Mesendoderm (in vitro differentiated cells): Measurements from ENCODE around the gene SNX30.

Source experiments
- DNase-seq: peaks from one replicate; pipeline ENCODE4 v3.0.0; 2013
- H2AK5ac ChIP-seq: 2 replicates; pipeline ENCODE4 v1.6.1; 2013; ENCODE audit warnings: low read length, inconsistent platforms
- H2BK120ac ChIP-seq: 2 replicates; pipeline ENCODE4 v1.6.1; 2013; ENCODE audit warnings: low read depth, mild to moderate bottlenecking, low read length, moderate library complexity, mixed read lengths
- H2BK15ac ChIP-seq: replicated peaks from 2 replicates; pipeline ENCODE4 v1.6.1; 2013; ENCODE audit warnings: low read depth, mild to moderate bottlenecking, moderate library complexity
- H2BK5ac ChIP-seq: 2 replicates; pipeline ENCODE4 v1.6.1; 2013; ENCODE audit warnings: low read length, inconsistent platforms
- H3K18ac ChIP-seq: 2 replicates; pipeline ENCODE4 v1.6.1; 2013; ENCODE audit warnings: mild to moderate bottlenecking, low read length, mixed read lengths
- H3K23ac ChIP-seq: one replicate; pipeline ENCODE4 v1.6.1; 2013; ENCODE audit warnings: low read length
- H3K27ac ChIP-seq: 2 replicates; pipeline ENCODE4 v1.5.1; 2013; ENCODE audit warnings: low read depth, mild to moderate bottlenecking, inconsistent platforms, low read length, moderate library complexity
- H3K27me3 ChIP-seq: 2 replicates; pipeline ENCODE4 v1.6.1; 2013; ENCODE audit warnings: low read length, control low read depth, mild to moderate bottlenecking, inconsistent platforms; ENCODE audit not compliant: insufficient read depth, poor library complexity
- H3K36me3 ChIP-seq: 2 replicates; pipeline ENCODE4 v1.6.1; 2013; ENCODE audit warnings: low read length, inconsistent platforms; ENCODE audit not compliant: control insufficient read depth, insufficient read depth
- H3K4ac ChIP-seq: one replicate; pipeline ENCODE4 v1.6.1; 2013; ENCODE audit warnings: low read depth, mild to moderate bottlenecking, low read length, moderate library complexity
- H3K4me1 ChIP-seq: 2 replicates; pipeline ENCODE4 v1.6.1; 2013; ENCODE audit warnings: low read depth, low read length, inconsistent platforms; ENCODE audit not compliant: control insufficient read depth
- H3K4me2 ChIP-seq: 2 replicates; pipeline ENCODE4 v1.6.1; 2013; ENCODE audit warnings: low read length
- H3K4me3 ChIP-seq: 2 replicates; pipeline ENCODE4 v1.5.1; 2013; ENCODE audit warnings: mild to moderate bottlenecking, low read length
- H3K56ac ChIP-seq: one replicate; pipeline ENCODE4 v1.6.1; 2013; ENCODE audit warnings: low read length
- H3K79me1 ChIP-seq: 2 replicates; pipeline ENCODE4 v1.6.1; 2013; ENCODE audit warnings: low read length, inconsistent platforms
- H3K79me2 ChIP-seq: 2 replicates; pipeline ENCODE4 v1.6.1; 2013; ENCODE audit warnings: mild to moderate bottlenecking, low read length; ENCODE audit not compliant: control insufficient read depth, insufficient read depth
- H3K9ac ChIP-seq: 2 replicates; pipeline ENCODE4 v1.6.1; 2013; ENCODE audit warnings: low read length, inconsistent platforms
- H4K5ac ChIP-seq: one replicate; pipeline ENCODE4 v1.6.1; 2013; ENCODE audit warnings: low read length
- H4K8ac ChIP-seq: one replicate; pipeline ENCODE4 v1.6.1; 2013; ENCODE audit warnings: low read depth, mild to moderate bottlenecking, control low read depth, low read length, moderate library complexity
- WGBS: extraction: QIAGEN DNeasy Blood & Tissue Kit; methylation state at CpG from one replicate; pipeline ENCODE4 v1.1.7; 2013; ENCODE audit warnings: low lambda C conversion rate, missing lambda C conversion rate; ENCODE audit not compliant: insufficient coverage; ENCODE audit errors: extremely low coverage; 5-methylcytosine and 5-hydroxymethylcytosine counted together

Gene SNX30

DNA sequence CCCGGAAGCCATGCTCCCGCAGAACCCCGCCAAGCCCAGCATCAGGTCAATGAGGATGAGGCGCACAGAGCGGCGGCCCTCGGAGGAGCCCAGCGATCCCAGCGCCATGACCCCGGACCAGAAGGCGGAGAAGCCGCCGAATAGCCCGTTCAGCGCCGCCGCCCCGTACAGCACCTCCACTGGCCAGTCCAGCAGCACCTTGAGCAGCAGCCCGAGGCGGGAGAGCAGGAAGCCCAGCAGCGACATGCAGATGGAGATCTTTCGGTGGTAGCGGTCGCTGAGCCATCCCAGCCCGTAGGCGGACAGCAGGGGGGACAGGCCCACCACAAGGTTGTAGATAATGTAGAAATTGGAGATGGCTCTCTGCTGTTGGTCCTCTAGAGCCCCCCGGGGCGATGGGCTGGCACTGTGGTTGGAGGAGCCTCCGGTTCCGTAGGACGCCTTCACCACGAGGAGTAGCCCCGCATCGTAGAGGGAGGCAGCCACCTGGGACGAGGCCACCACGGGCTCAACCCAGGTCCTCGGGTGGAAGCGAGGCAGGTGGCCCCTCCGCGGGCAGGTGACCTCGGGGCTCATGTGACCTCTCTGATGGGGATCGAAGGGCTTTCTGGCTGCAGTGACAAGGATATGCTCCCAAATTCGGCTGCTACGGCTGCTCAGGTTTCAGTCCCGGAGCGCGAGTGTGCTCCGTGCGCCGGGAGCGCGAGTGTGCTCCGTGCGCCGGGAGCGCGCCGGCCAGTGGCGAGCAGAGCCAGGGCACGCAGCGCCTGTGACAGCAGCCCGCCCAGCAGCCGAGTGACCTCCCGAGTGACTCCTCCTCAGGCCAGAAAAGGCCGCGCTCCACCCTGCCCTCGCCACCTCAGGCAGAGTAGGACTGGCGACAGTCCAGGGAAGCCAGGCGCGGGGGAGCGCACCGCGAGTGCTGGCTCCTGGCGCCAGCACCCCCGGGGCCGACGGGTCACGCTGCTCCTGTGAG, 139.8 kb downstream of the SNX30 start, which contains the start of gene SLC46A2:
TSS of gene SLC46A2 (minus strand) at position 771 of the 976 bp plus-strand sequence. CDS start at position 576, 195 bp downstream.
- no peak within 1 kb of the TSS for H3K4me3 ChIP-seq
- H3K18ac ChIP-seq, result no peak within 1 kb of the TSS
- H3K4me1 ChIP-seq, result no peaks in the 10 kb centered on the region
- H3K9ac ChIP-seq, result peak within 1 kb of the TSS; percentile 47
- H3K56ac ChIP-seq, result peak within 1 kb of the TSS; percentile 40
- peak; percentile 16 for DNase-seq
- no peaks in the 10 kb centered on the region for H3K79me2 ChIP-seq
- H4K5ac ChIP-seq, result no peak within 1 kb of the TSS
- no peak within 1 kb of the TSS for H4K8ac ChIP-seq
- no peak within 1 kb of the TSS for H3K23ac ChIP-seq
- no peak within 1 kb of the TSS for H3K4ac ChIP-seq
- no peaks in the 10 kb centered on the region for H3K36me3 ChIP-seq
- no CpG with 5 or more reads among the region's 78 CpGs for WGBS
- H3K27ac ChIP-seq, result no peak within 1 kb of the TSS
- no peak within 1 kb of the TSS for H2AK5ac ChIP-seq
- H2BK15ac ChIP-seq, result no peak within 1 kb of the TSS
- no peak within 1 kb of the TSS for H2BK120ac ChIP-seq
- no peaks in the 10 kb centered on the region for H3K79me1 ChIP-seq
- H3K4me2 ChIP-seq, result peak within 1 kb of the TSS; percentile 75
- H3K27me3 ChIP-seq, result no peaks in the 10 kb centered on the region
- H2BK5ac ChIP-seq, result no peak within 1 kb of the TSS

GRCh38 chr9:112891521-112891920, 141.0 kb downstream of the SNX30 start:
- Histone ChIP-seq H3K27me3 (no peaks in the 10 kb centered on the region), H3K36me3 (no peaks in the 10 kb centered on the region)

DNA sequence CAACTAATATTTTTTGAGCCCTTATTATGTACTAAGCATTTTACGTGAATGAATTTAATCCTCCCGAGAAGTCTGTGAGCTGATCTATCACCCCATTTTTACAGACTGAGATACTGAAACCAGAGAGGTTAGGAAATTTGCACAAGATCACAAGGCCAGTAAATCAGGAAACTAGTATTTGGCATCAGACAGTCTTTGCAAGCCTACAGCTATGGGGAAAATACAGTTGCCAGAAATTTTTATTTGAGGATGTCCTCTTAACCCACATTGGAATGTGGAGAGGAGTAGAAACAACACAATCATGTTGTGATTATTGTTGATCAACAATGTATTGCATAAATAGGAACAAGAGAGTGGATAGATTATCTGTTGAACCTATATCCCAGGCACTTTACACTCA, 142.4 kb downstream of the SNX30 start:
- no peak overlapping the region for H2AK5ac ChIP-seq

More at GRCh38 chr9:112891521-112891920, 141.0 kb downstream of the SNX30 start:
- no peak overlapping the region for H2BK120ac ChIP-seq
- no peak overlapping the region for H3K4me3 ChIP-seq
- no peak for DNase-seq
- no peak overlapping the region for H3K9ac ChIP-seq
- no peak overlapping the region for H3K4me2 ChIP-seq
- no peak overlapping the region for H2AK5ac ChIP-seq
- no peak overlapping the region for H4K5ac ChIP-seq
- H3K79me2 ChIP-seq, result no peaks in the 10 kb centered on the region
- H3K23ac ChIP-seq, result no peak overlapping the region
- H3K4me1 ChIP-seq, result no peaks in the 10 kb centered on the region
- no peak overlapping the region for H3K4ac ChIP-seq
- H2BK5ac ChIP-seq, result no peak overlapping the region
- no CpG with 5 or more reads among the region's 3 CpGs for WGBS
- no peaks in the 10 kb centered on the region for H3K79me1 ChIP-seq
- no peak overlapping the region for H3K27ac ChIP-seq
- no peak overlapping the region for H2BK15ac ChIP-seq
- no peak overlapping the region for H3K56ac ChIP-seq
- H3K18ac ChIP-seq, result no peak overlapping the region
- H4K8ac ChIP-seq, result no peak overlapping the region

DNA sequence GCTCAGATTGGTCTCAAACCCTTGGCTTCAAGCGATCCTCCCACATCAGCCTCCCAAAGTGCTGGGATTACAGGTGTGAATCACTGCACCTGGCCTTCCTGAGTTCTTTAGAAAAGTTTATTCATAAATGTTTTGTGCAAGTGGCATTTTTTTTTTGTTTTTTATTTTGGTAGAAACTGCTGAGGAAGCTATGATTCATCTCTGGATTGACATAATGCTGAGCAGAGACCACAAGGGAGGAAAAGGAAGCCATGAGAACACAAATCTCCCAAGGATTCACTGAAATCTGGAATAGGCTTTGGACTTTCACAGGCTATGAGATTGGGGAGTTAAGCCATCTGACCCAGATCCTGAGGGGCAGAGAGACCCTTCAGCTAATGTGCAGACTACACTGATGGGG, 143.5 kb downstream of the SNX30 start:
- Histone ChIP-seq H2AK5ac (no peak overlapping the region), H3K18ac (no peak overlapping the region), H3K79me2 (no peaks in the 10 kb centered on the region), H2BK15ac (no peak overlapping the region), H2BK5ac (no peak overlapping the region), H3K56ac (no peak overlapping the region), H3K23ac (no peak overlapping the region), H3K27ac (no peak overlapping the region), H2BK120ac (no peak overlapping the region), H3K4me3 (no peak overlapping the region), H3K36me3 (no peaks in the 10 kb centered on the region), H3K27me3 (no peaks in the 10 kb centered on the region), H4K5ac (no peak overlapping the region), H3K4me1 (no peaks in the 10 kb centered on the region), H4K8ac (no peak overlapping the region), H3K4me2 (no peak overlapping the region), H3K4ac (no peak overlapping the region), H3K9ac (no peak overlapping the region), H3K79me1 (no peaks in the 10 kb centered on the region)
- no peak for DNase-seq
- no CpG with 5 or more reads among the region's 1 CpG for WGBS

More for the DNA sequence above, 142.4 kb downstream of the SNX30 start:
- H3K23ac ChIP-seq, result no peak overlapping the region
- no peak overlapping the region for H3K56ac ChIP-seq
- H3K18ac ChIP-seq, result no peak overlapping the region
- no peaks in the 10 kb centered on the region for H3K79me2 ChIP-seq
- H4K5ac ChIP-seq, result no peak overlapping the region
- no peak overlapping the region for H3K4me2 ChIP-seq
- H3K27ac ChIP-seq, result no peak overlapping the region
- no peak overlapping the region for H4K8ac ChIP-seq
- no peak overlapping the region for H3K9ac ChIP-seq
- H3K79me1 ChIP-seq, result no peaks in the 10 kb centered on the region
- H2BK5ac ChIP-seq, result no peak overlapping the region
- H3K4me3 ChIP-seq, result no peak overlapping the region
- H2BK120ac ChIP-seq, result no peak overlapping the region
- H2BK15ac ChIP-seq, result no peak overlapping the region
- no peaks in the 10 kb centered on the region for H3K4me1 ChIP-seq
- no peak for DNase-seq
- no peaks in the 10 kb centered on the region for H3K36me3 ChIP-seq
- H3K27me3 ChIP-seq, result no peaks in the 10 kb centered on the region
- H3K4ac ChIP-seq, result no peak overlapping the region
- WGBS, result no CpG with 5 or more reads among the region's 2 CpGs

DNA sequence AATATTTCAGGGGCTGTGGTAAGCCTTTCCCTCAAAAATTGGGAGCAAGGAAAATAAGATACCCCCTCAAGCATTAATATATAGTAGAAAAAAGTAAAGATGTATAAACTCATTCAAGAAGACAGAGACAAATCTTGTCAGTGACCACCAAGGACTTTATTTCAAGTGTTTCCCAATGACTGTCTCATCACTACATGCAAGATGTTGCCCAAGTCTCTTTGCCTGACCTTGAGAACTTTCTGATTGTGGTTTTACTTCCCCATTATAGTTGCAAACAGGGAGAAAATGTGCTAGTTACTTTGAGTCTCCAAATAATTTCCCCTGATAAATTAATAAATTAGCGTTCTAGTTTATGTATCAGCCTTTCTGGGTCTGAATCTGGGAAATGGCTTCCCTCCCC, 144.1 kb downstream of the SNX30 start:
- Histone ChIP-seq H3K4me1 (no peaks in the 10 kb centered on the region), H3K23ac (no peak overlapping the region), H2BK5ac (no peak overlapping the region), H3K79me1 (no peaks in the 10 kb centered on the region), H3K4ac (no peak overlapping the region), H2BK120ac (no peak overlapping the region), H2AK5ac (no peak overlapping the region), H3K4me3 (no peak overlapping the region), H3K79me2 (no peaks in the 10 kb centered on the region), H3K36me3 (no peaks in the 10 kb centered on the region), H3K18ac (no peak overlapping the region), H3K27ac (no peak overlapping the region), H4K5ac (no peak overlapping the region), H3K9ac (no peak overlapping the region), H3K27me3 (no peaks in the 10 kb centered on the region), H3K56ac (no peak overlapping the region), H3K4me2 (no peak overlapping the region), H4K8ac (no peak overlapping the region), H2BK15ac (no peak overlapping the region)
- no peak for DNase-seq
- no CpG with 5 or more reads among the region's 1 CpG for WGBS
